HG02973 (cell line): ENCODE data around the gene UNC79.

Experiments
- ATAC-seq: cut with Tn5 transposase; IDR thresholded peaks from one replicate; pipeline ENCODE4 v1.9.1; 2021; ENCODE audit warnings: moderate library complexity; ENCODE audit not compliant: unreplicated experiment

Gene UNC79

DNA sequence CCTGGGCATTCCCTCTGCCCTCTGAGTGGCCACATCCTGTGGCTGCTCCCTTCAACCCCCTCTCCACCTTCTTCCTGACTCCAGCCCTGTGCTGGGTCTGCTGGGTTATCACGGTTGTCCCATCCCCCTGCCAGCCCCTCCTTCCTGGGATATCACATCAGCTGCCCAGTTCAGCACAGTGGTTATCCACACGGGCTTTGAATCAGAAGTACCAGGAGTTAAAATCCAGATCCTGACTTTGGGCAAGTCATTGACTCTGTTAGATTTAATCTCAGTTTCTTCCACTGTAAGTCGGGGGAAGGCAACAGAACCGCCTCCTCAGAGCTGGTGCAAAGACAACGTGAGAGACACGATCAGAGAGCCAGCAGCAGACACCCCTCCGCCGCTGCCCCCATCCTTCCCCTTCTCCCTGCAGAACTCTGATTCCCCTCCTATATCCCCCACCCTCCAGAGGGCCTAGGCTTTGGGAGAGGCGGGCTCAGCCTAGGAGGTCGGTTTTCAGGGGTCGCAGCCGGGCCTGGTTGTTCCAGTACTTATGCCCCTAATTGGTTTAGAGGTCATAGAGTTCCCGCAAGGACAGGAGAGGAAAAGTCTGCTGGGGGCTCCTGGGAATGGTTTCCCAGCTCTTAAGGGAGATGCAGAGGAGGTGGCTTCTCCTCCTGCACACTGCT lies 315.0 kb downstream of the UNC79 start:
- ATAC-seq = no peak

DNA sequence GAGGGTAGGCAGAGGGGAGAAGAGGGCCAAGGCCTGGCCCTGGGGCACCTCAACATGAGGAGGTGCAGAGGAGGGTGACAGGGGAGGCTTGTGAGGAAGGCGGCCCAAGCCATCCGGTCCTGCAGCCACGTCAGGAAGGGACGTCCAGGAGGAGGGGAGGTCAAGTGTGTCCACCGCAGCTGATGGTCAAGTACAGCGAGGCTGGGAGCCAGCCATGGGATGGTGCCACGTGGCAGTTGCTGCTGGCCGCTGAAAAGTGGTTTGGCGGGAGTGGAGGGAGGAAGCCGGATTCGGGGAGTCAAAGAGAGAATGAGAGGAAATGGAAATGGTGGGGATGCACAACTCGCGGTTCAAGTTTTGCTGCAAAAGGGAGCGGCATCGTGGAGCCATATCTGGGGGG lies 316.4 kb downstream of the UNC79 start:
- ATAC-seq = no peak

DNA sequence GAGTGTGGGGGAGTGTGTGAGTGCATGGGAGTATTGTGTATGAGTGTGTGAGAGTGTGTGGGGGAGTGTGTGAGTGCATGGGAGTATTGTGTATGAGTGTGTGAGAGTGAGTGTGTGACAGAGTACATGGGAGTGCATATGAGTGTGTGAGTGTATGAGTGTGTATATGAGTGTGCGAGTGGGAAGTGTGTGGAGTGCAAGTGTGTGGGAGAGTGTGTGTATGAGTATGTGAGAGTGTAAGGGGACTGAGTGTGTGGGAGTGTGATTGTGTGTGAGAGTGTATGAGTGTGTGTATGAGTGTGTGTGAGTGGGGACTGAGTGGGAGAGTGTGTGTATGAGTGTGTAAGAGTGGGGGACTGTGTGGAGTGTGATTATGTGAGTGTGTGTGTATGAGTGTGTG lies 316.8 kb downstream of the UNC79 start:
- no peak for ATAC-seq

DNA sequence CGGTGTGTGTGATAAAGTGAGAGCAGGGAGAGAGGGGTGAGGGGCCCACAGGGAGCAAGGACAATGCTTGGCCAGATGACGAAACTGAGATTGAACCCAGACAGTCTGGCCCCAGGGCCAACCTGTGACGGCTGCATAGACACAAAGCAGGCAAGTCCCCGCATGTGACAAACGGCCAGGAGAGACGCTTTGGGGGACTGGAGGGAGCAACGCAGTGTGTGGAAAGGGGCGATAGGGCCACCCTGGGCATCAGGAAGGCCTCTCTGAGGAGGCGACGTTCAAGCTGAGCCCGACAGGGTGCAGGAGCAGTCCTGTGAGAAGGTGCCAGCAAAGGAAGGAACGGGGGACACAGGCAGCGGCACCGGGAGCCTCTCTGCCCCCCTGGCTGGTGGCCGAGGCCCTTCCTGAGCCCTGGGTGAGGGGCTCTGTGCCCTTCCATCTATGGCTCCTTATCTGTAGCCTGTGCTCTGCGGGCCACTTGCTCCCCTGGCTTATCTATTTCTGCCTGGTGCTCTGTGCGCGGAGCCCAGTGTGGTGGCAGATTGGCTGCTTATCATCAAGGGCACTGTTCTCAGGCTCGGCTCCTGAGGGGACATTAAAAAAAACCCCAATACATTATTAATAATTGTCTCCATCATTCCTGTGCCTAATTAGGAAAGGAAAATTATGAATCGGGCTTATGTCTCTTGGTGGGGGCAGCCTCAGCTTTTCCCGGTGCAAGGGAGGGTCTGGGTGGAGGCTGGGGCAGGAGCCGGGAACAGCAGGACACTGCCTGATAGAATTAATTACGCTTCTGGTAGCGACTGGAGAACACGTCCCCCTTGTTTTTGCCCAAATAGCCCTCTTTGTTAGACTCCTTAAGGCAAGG lies 317.7 kb downstream of the UNC79 start:
- no peak for ATAC-seq

DNA sequence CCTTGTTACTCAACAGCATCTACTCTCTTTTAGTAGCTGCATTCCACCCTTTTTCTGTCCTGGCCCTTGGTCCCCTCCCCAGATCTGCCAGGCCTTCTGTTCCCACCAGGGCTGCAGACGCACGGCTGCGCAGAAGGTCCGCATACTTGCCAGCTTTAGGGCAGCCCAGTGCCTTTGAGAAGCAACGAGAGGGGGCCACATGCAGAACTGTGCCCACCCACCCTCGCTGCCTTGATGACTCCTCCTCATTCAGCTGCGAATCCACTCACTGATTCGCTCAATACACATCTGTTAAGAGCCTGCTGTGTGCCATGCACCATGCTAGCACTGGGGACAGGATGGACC lies 318.3 kb downstream of the UNC79 start:
- ATAC-seq = no peak

DNA sequence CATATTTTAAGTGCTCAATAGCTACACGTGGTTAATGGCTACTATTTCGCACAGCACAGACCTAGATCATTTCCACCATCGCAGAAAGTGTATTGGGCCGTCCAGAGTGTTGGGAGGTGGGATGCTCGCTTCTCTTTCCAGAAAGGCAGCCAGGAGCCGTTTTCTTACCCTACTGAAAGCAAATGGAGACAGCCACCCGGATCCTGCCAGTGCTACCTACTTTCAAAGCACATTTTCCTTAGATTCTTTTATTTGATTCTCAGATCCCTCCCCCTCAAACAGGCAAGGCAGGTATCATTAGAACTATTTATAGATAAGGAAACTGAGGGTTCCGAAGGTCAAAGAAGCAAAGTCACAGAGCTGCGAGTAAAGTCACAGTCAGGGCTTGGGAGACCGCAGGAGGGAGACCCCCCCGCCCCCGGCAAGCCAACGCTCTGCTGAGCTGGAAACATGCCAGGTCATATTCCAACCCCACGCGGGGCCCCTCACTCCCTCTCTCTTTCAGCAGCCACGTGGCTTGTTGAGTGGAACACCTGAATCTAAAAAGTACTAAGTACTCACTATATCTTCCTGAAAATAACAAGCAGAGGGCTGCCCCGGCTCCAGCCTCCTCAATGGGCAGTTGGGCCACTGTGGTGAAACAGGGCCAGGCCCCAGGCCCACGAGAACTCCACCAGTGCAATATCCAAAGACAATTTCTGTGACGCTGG lies 321.4 kb downstream of the UNC79 start:
- no peak for ATAC-seq

DNA sequence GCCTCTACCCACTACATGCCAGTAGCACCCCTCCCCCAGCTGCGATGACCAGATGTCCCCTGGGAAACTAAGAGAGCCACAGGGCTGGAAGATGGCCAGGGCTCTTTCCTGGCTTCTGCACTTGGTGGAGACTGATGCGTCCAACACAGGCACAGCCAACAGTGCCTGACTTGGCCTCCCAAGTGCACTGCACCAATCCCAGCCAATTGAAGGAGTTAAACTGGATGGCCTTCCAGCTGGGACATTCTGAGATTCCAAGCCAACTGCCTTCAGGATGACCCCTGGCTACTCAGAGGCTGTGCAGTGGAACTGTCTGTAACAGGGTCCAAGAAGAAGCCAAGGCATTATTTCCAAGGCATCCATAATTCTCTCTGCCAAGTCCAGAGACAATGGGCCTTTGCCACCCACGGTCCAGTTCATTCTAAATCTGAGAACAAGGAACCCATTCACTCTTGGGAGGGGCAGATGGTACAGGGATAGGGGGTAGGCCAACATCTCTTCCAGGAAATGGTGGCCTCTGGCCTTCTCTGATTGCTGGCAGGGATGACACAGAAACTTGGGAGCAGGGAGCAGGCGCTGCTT lies 322.3 kb downstream of the UNC79 start:
- no peak for ATAC-seq

DNA sequence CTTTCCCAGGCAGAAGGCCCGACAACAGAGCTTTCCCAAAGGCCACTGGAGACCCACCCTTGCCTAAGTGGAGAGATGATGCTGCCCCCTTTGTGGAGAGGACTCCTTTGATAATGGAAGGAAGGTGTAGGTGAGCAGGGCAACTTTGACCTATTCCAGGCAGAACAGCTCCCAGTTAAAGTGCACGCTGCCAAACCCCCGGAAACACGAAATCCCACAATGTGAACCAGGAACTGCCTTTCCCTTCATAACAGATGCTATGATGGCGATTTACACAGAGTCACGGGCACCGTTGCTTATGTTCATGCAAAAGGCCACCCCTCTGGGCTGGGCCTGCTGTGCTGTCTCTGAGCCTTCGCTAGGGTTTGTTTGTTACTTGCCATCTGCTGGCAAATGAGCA lies 322.9 kb downstream of the UNC79 start:
- no peak for ATAC-seq

DNA sequence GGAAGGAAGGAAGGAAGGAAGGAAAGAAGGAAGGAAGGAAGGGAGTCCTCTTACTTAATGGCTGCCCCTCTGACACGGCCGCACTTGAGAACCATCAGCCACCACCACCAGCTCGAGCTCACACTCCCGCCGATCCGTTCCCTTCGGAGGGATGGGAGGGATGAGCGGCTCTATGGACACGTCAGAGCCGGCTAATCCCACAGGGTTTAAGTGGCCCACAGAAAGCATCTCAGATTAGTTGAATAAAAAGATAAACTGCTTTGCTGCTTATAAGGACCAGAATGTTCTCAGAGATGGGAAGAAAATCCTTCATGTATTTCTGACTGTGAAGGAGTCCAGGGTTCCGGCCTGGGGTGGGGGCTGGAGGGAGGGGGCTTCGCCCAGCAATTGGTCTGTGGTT lies 326.5 kb downstream of the UNC79 start:
- ATAC-seq = no peak
